Fibroblast of pulmonary artery (primary cell): ENCODE results near the gene TIMELESS.
"Not testable (repeated sequence)": the region's sequence is repeated elsewhere in the genome, so short reads cannot be mapped to it uniquely, and the experiment has no call there.

Source experiments
- DNase-seq: peaks from one replicate; pipeline ENCODE4 v3.0.0-alpha.2; 2010; ENCODE audit warnings: low read depth
- H3K4me3 ChIP-seq: replicated peaks from 2 replicates; pipeline ENCODE4 v1.5.1; 2011; ENCODE audit warnings: low read depth, mild to moderate bottlenecking, control low read depth, low read length, moderate library complexity
- CTCF ChIP-seq: IDR thresholded peaks from 2 replicates; pipeline ENCODE4 v1.5.1; 2011; ENCODE audit warnings: mild to moderate bottlenecking, control low read depth, low read length, inconsistent platforms; ENCODE audit errors: missing control alignments

The TIMELESS gene

GRCh38 chr12:56448860-56449621 lies at the start of gene TIMELESS:
Gene TIMELESS, minus strand, starts transcription at chr12:56449426. Its CDS starts 15,256 bp downstream, at chr12:56434170.
- H3K4me3 ChIP-seq: peak within 1 kb of the TSS; percentile 84
- no peak for TF ChIP-seq CTCF
- DNase-seq: peak; percentile 85

- not testable (repeated sequence) for H3K4me3 ChIP-seq, DNase-seq
Measured at GRCh38 chr12:56498126-56498902, 49.1 kb upstream of the TIMELESS start.

GRCh38 chr12:56496704-56497103 lies 47.5 kb upstream of the TIMELESS start:
- not testable (repeated sequence) for H3K4me3 ChIP-seq
- DNase-seq: peak; percentile 21
- TF ChIP-seq CTCF: peak; percentile 38

GRCh38 chr12:56494481-56494880 lies 45.3 kb upstream of the TIMELESS start:
- not testable (repeated sequence) for H3K4me3 ChIP-seq, DNase-seq

- H3K4me3 ChIP-seq, DNase-seq: not testable (repeated sequence)
Measured at GRCh38 chr12:56494106-56494415, 44.8 kb upstream of the TIMELESS start.

- H3K4me3 ChIP-seq, DNase-seq: not testable (repeated sequence)
Measured at GRCh38 chr12:56493409-56494105, 44.3 kb upstream of the TIMELESS start.

GRCh38 chr12:56490360-56490759 lies 41.1 kb upstream of the TIMELESS start:
- no peak for DNase-seq

GRCh38 chr12:56488041-56488955 lies 39.1 kb upstream of the TIMELESS start, which contains the start of gene GLS2:
Gene GLS2, minus strand, starts transcription at chr12:56488161. Its CDS starts 43 bp downstream, at chr12:56488118.
- no peak for TF ChIP-seq CTCF
- DNase-seq: peak; percentile 79
- H3K4me3 ChIP-seq: peak within 1 kb of the TSS; percentile 47

More at GRCh38 chr12:56490360-56490759, 41.1 kb upstream of the TIMELESS start:
- H3K4me3 ChIP-seq: no peak overlapping the region
- no peak for TF ChIP-seq CTCF
